Ovary (tissue), 3 donors: ENCODE data around the gene CHST12.

ENCODE experiments used
- EP300 ChIP-seq: sonication (generic); formaldehyde crosslinking; IDR thresholded peaks from one replicate; pipeline ENCODE4 v1.6.1; 2017; ENCODE audit warnings: antibody characterized with exemption
- POLR2A ChIP-seq: fragments of 450-650 bp; IDR thresholded peaks from one replicate; pipeline ENCODE4 v1.6.1; 2017; ENCODE audit warnings: antibody characterized with exemption, mild to moderate bottlenecking, moderate library complexity
- TF ChIP-seq, protein P1 (sequence below), 3 donors: fragments of 450-650 bp in 2 of 3; fragments of 200-600 bp in 1 of 3; IDR thresholded peaks; one replicate each; pipeline versions ENCODE4 v1.5.1 to v1.8.0; 2016 to 2022; ENCODE audit warnings: antibody characterized with exemption in 3 of 3, mild to moderate bottlenecking in 1 of 3
- donor health status: DM: no; HTN: no; CAD: no.

DNA sequence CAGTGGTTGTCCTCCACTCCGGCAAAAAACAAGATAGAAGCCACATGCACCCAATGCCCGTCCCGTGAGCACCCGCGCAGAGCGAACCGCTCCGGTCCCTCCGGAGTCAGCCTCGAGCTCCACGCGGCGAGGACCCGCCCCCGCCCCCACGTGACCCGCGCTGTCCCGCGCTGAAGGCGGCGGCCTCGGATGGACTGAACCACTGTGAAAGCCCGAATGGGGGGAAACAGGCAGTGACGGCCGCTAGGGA, 49.5 kb upstream of the CHST12 start:
- TF ChIP-seq POLR2A (no peak), EP300 (no peak)
- TF ChIP-seq, protein P1, sequence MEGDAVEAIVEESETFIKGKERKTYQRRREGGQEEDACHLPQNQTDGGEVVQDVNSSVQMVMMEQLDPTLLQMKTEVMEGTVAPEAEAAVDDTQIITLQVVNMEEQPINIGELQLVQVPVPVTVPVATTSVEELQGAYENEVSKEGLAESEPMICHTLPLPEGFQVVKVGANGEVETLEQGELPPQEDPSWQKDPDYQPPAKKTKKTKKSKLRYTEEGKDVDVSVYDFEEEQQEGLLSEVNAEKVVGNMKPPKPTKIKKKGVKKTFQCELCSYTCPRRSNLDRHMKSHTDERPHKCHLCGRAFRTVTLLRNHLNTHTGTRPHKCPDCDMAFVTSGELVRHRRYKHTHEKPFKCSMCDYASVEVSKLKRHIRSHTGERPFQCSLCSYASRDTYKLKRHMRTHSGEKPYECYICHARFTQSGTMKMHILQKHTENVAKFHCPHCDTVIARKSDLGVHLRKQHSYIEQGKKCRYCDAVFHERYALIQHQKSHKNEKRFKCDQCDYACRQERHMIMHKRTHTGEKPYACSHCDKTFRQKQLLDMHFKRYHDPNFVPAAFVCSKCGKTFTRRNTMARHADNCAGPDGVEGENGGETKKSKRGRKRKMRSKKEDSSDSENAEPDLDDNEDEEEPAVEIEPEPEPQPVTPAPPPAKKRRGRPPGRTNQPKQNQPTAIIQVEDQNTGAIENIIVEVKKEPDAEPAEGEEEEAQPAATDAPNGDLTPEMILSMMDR (IDR thresholded peaks at IDR 0.05) = peak in 1 of 3 donors; percentile 28
